HUDEP-2 (cell line): Measurements from ENCODE around the gene EVA1A.
A peak's percentile ranks its signal among the peaks of the same experiment; 100 is the strongest.

ENCODE experiments used
- DNase-seq, 76 experiments: peaks; one replicate each; lab custom pipeline; 2025; ENCODE audit not compliant: unreplicated experiment in 76 of 76; lab: John Stamatoyannopoulos, UW

EVA1A gene

DNA sequence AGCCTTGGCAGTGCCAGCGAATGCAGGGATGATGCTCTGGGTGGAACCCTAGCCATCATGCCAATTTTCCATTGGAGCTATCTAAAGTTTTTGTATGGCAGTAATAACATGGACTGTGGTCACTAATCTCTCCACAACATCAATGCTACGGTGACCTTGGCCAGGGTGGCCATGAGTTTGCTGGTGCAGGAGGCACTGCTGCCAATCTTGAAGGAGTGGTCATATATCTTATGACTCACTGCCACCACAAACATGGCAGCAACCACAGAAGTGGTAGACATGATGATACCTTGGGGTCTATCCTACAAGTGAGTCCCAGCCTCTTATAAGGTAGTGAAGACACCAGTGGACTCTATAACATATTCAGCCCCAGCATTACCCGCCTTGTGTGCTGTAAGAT lies 104.6 kb downstream of the EVA1A start:
- peak in 6 of 76 experiments; percentile 2 to 21 (median 4) for DNase-seq

DNA sequence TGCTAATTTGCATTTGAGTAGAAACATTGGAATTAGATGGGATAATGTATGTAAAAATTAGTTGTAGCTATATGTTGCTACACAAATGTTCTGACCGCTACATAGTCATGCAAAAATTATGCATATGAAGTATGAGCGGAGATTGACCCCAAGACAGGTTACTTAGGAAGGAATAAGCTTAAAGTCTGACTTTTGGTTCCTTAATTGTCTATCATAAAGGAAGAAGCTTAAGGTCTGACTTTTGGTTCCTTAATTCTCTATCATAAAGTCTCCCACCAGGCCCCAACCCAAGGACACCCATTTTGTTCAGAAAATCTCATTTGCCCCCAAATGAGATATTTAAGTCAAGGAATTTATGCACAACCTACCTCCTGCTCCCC lies 106.5 kb downstream of the EVA1A start:
- no peak for DNase-seq

DNA sequence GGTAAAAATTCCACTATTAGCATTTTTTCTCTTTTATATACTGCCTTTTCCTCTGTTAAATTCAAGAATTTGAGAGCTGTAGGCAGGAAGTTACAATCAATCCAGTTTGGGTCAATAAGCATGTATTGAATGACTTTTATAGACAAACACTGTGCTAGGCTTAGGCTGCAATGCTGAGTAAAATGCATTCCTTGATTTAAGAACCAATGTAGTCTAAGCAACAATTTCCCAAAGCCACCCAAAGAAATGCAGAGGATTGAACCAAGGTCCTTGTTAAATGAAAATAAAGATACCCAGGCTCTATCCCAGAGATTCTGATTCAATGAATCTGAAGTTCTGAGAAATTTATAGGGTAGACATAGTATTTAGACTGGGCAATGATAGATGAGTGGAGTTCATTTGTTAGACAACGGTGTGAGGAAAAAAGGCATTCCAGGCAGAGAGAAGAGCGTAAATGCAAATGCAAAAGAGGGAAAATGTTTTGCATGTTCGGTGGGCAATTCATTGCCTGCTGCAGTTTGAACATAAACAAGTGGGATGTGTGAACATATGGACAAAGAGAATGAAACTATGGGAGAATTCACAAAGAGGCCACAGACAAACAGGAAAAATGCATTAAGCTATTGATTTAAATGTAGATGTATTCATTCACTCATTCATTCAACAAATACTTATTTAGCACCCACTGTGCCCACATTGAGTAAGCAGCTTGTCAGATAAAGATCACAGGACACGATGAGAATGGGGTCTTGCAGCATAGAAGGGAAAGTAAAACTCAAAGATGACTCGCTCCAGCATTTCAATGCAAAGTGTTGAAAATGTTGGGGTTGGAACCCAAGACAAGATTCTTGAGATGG lies 107.1 kb downstream of the EVA1A start:
- DNase-seq = no peak

DNA sequence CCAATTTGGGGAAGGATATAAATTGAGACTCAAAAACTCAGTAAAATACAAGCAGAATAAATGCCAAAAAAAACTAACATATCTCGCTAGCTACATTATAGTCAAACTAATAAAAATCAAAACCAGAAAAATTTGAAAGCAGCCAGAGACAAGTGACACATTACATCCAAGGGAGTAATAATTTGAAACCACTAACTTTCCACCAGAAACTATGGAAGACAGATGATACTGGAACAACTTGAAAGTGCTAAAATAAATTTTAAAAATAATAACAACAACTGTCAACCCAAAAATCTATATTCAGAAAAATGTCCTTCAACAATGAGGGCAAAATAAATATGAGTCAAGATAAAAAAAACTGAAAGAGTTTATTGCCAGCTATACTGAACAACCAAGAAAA lies 110.7 kb downstream of the EVA1A start:
- DNase-seq = no peak

DNA sequence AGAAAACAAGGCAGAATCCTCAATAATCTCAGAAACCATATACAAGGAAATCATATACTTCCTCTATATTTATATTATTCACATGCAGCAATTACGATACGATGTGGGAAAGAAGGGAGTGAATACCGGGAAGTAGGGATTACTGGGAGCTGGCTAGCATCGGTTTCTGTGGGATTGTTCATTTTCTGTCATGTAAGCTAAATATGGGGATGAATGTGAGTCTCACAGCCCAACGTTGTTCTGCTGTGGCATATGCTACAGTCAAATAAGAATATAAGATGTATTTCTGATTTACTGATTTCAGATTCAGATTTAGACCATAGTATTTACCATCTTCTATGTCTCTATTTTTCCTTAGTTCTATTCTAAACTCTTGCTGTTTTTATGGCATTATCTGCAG lies 113.6 kb downstream of the EVA1A start:
- DNase-seq = no peak
